CD4-positive, alpha-beta T cell treated with Interferon gamma for 1 hour (primary cell): ENCODE data around the gene GLI3.

Source experiments
- DNase-seq: peaks from one replicate; pipeline ENCODE4 v3.0.0-alpha.2; 2020

Gene GLI3

DNA sequence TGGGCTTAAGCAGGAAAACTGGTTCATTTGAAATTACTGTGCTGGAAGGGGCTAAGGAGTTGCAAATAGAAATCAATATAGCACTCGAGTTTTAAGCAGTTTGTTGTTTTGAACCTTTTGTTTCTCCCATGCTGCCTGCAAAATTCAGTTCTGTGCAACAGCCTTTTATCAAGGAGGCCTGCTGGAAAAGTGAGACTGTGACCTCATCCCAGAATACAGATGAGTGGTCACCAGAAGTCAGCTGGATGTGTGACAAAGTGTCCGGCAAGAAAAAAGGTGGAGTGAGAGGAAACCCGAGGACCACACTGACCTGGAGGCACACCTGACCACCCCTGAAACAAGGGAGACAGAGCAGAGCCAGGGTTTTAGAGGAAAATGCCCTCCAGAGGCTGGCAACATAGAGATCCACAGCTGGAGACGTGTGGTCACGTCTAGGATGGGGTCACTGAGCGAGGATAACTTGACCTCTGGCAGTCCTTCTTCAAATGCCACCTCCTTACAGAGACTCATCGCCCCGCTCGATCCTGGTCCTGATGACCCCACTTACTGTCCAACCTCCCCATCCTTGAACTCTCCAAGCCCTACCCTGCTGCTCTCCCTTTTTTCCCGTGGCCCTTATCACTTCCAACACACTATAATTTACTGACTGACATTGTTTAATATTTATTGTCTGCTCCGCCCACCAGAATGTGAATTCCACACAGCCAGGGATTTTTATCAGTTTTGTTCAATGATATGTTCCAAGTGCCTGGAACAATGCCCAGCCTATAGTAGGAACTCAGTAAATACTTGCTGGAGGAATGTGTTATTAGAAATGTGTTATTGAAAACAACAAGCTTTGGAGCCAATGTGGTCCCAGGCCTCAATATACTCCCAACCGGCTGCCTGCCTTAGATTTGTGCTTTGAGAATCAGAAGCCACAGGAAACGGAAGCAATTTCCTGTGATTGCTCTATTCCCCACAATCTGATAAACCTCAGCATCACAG lies 243.8 kb downstream of the GLI3 start:
- DNase-seq, result no peak

DNA sequence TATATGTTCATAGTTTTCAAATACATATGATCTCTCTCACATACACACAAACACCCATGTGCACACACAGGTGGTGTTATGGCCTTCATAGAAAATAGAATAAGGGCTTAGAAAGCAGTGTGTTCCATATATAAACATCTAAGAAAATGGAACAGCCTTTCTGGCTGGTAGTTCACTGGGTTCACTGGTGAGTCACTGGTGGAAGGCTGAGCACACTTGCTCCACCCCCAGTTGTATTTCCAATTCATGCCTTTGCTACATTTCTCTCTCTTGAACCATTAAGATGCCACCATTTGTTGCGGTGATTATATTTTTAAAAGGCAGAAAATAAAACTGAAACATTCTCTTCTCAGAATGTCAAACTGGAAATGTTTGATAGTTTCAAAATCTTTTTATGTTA lies 252.1 kb downstream of the GLI3 start:
- no peak for DNase-seq

DNA sequence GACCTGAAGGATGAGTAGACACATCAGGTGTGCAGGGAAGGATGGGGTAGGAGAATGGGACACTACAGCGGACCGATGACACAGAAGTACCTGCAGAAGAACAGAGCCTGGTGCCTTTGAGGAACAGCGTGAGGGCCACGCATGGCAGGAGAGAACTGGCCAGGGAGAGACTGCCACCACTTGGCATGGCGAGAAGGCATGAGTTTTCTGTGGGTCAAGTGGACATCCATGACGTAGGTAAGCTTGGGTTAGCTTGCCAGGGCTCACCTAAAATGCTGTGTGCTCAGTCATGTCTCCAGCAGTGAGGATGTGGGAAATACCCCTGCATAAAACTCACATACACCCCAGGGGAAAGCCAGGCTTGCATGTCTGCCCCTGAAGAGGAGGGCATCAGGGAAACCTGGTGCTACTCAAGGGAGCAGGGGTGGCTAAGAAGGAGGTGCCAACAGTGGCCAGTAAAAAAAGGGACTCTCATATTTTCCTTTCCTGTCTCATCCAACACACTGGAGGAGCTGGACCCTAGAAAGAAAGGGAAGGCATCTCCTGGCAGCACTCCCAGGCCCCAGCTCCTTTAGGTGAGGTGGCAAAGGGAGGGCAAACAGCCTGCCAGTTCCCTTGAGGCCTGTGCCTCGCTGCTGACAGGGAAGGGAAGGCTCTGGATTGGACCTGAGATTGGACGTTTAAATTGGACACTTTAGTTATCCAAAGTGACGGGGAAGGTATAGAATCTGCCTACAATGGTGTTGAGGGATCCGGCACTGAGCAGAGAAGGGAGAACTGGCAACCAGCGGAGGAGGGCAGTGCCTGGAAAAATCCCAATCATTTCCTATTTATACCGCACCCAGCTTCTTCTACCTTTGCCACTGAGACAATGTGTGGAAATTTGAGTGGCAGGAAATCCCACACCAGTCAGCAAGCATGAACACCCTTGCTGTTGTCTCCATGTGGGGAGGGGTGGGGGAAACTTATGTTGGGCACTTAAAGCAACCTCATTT lies 255.7 kb downstream of the GLI3 start:
- no peak for DNase-seq

DNA sequence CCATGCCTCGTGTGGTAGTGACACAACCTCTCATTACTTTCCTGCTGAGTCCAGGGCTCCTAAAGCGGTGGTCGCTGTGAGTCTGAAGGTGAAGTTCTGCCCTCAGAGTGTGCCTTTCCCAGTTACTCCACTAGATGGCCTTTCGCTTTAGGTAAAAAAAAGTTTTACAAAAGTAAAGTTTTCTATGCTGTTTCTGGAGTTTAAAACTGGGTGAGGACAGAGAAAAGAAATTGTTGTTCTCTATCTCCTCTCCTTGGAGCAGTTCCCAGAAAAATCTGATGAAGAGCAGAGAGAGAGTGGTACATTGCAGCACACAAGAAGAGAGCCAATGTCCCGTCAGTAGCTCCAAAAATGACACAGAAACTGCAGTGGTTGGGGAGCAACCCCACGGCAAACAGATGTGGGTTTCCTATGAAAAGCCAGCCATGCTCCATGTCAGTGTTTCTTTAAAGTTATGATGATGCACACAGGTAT lies 257.1 kb downstream of the GLI3 start:
- DNase-seq, result no peak

DNA sequence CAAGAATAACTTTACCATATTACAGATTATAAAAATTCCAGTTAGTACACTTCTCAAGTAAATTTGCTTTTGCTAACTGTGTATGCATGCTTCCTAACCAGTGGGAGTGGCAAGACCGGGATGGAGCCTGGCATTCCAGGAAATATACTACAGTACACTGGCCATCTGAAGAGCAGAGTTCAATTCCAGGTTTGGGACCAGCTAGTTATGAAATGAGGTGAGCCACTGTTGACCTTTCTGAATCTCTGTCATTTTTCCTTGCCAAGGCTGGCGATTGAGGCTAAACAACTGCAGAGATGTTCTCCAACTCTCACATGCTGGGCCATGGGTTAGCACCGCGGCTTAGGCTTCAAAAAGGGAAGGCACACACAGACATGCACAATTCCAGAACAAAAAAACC lies 258.2 kb downstream of the GLI3 start:
- no peak for DNase-seq

DNA sequence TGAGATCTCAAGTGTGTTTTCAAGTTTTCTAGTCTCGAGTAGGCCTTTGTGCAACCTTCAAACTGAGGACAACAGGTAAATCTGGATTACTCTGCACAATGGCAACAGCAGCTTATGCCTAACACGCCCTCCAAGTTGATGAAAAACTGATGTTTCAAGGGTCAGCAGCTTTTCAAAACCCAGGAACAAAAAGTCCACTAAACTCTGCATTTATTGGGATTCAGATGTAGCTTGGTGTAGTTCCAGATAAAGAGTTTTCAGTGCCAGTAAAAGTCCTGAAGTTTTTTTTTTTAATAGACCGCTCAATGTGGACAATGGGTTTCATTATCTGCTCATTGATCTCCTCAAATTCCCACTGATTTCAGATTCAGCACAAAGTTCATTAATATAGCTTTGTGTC lies 259.3 kb downstream of the GLI3 start:
- DNase-seq, result no peak

DNA sequence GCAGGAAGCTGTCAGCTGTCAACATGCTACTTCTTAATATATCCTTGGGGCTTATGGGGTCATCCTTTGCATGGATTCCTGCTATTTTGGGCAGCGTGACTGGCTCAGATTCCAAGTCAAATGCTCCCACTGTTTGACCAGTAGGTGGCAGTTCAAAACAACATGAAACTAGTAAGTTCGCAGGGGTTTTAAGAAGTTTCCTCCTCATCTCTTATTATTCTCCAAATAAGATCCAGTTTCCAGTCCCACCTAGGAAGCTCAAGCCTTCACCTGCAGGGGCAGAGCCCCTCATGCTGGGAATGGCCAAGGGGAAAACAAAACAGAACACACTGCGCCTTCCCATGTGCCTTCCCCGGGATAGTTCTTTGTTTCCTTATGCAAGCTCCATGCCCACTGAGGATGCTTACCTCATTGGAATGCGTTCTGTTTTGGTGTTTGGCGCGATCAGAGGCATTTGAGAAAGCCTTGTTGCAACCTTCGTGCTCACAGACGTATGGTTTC lies 259.8 kb downstream of the GLI3 start:
- DNase-seq, result no peak

DNA sequence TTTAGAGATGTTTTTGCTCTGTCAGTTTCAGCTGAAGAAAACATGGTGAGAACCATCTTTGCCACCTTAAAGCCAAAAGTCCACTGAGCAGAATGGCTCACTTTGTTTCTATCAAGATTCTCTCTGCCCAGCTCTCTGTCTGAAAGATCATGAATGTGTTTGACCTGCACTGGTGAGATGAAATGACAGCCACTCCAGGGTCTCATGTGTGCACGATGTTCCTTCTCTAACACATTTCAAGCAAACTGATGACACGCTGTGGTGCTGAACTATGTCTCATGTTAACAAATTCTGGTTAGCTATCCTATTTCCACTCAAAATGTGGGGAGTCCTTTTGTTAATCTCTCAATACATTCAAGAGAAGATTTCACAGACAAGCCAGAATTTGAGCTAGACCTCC lies 260.6 kb downstream of the GLI3 start:
- DNase-seq, result no peak

DNA sequence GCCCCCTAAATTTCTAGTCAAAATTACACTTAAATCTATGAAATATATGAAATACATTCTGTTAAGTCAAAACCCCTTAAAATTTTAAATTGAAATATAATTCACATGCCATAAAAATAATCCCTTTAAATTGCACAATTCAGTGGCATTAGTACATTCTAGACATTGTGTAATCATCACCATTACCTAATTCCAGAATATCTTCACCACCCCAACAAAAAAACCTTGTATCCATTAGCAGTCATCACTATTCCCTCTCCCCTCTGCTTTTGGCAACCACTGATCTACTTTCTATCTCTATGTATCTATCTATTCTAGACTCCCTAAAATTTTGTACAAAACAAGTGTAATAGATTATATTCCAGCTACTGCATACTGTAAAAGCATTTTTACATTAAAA lies 261.2 kb downstream of the GLI3 start:
- no peak for DNase-seq

DNA sequence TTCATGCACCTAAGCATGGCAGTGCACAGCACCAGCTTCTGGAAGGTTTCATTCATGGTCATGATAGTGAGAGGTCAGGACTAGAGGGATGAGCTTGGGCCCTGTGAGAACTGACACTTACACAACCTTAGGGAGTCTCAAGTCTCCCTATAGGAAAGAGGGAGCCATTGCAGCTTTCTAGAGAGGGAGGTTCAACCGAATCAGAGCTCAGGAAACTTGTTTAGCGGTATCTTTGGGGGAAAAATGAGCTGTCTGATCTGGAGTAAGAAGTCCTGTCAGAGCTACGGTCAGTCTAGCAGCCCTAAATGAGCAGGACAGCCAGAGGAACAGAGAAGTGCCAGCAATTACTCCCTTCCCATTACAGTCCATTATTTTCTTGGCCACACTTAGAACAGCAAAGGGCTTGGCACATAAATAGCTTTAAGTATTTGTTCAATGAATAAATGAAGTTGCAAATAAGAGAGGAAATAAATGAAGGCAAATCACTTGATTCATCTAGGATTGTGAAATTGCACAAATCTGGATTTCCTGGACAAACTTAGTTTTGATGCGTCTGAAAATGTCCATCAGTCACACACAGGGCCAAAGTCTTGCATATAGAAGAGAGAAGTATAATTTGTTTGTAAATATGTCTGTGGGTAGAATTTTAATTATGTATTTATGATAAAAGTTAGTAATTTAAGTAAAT lies 262.0 kb downstream of the GLI3 start:
- no peak for DNase-seq

DNA sequence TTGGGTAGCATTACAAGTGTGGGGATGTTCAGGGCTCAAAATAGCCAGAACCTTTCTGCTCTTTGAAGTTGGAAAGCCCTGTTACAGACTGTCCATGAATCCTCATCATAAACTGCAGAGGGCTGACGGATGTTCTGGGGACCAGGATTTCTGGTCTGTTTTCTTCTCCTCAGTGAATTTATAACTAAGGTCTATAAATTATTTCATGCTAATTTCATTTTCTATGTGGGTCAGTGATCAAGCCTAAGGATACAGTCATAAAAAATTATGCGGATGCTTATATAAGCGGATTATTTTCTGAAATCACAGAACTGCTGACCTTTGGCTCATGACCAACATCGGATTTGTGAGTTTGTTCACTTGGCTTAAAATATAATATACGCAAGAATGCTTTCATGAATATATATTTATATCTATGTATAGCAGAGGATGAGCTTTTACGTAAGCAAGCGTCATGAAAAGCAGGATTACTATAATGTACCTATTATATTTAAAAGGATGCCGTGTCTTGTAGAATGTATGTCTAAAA lies 263.7 kb downstream of the GLI3 start:
- no peak for DNase-seq

DNA sequence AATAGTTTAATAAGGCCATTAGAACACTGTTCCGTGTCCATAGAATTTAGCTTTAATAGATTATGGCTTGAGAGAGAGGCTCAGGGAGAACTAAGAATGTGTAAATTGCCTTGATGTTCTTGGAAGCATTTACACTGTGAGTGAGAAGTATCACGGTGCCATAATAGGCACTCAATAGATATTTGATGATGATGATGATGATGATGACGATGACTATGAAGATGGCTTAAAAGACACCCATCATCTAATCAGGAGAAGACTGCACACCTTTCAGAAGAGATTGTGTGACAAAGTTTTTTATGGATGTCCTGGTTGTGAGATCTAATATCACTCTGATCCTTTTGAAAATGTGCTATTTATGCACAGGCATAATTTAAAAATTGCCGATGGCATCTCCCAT lies 264.2 kb downstream of the GLI3 start:
- no peak for DNase-seq

DNA sequence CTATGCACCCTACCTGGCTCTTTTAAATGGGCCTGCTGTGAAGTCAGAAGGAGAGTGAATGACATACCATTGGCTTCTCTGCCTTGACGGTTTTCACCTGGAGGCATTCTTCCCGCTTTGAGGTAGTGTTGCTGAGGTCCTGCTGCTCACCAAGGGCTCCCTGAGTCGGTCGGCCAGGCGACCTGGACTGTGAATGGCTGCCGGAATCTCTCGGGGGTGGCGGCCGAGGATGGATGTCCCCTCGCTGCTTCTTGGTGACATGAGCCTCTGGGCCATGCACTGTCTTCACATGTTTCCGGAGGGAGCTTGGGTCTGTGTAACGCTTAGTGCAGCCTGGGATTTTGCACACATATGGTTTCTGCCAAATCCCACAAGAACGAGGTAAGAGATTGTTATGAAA lies 264.7 kb downstream of the GLI3 start:
- DNase-seq, result no peak

DNA sequence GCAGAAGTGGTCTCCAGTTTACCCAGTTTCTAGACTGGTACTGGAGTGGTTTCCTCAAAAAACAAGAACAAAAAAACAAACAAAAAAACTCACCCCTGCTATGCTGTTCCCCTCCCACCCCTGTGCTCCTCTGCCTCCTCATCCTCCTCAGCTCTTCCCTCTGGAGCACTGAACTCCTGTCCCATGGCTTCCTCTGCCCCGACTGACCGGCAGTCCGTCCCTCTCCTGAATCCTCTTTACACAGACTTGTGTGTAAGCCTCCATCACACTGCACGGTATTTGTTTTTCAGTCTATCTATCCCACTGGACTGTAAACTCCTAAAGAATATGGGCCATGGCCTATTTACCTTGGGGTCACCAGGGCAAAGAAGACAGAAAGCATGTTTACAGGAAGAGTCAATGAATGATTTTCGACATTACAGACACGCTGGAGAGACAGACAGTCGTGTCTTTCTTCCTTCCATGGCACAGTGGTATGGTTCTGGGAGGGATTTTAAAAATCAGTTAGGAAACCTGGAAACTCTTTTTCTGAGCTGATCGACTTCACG lies 265.3 kb downstream of the GLI3 start:
- DNase-seq, result no peak

DNA sequence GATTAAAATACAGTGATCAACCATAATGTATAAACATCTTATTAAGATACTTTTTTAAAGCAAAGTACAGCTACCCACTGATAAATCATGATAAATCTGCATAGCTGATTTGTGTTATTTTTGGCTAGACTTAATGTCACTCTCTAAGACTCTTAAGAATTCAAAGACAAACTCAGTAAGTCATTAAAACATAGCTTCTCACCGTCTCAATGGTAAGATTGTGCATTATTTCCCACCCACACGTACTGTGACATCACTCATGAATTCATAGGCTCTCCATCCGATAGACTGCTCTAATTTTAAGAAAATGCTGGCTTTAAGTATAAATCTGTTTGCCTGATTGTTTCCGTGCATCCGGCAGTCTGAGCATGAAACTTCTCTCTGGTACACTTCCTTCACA lies 266.1 kb downstream of the GLI3 start:
- no peak for DNase-seq

DNA sequence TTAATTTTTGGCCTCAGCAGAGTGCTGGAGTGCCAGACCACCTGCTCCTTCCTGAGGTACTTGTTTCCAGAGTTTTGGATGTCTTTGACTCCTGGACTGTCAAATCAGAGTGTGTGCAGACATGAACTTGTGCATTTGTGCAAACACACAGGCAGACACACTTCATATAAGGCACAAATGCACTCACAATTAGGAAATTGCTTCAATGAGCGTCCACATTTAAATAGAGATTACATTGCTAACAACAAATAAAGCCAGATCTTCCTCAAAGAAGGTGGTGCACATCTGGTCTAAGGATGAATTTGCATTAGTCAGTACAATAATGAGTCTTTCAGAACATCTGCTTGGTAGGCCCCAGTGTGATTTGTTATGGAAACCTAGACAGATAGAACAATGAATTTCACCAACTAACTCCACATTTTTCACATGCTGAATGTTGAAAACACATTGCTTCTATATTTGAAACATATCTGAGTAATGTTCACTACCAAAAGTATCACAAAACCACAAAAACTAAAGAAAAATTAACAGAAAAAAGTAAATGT lies 267.4 kb downstream of the GLI3 start:
- no peak for DNase-seq

DNA sequence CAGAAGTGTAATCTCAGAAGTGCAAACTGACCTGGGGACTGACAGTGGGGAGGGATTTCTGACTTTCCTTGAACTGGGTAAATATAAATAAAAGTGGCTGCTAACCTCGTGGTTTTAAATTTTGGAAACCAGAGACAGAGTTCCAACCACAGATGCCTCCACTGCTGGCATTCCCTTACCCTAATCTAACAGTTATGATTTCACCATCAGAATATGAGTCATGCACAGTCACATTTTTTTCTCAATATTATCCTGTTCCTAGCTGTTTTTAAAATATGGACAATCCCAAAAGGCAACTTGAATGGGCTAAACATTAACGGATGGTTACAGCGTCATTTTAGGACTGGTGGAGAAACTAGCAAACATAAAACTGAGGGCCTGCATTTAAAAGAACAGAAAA lies 269.9 kb downstream of the GLI3 start:
- DNase-seq, result no peak

DNA sequence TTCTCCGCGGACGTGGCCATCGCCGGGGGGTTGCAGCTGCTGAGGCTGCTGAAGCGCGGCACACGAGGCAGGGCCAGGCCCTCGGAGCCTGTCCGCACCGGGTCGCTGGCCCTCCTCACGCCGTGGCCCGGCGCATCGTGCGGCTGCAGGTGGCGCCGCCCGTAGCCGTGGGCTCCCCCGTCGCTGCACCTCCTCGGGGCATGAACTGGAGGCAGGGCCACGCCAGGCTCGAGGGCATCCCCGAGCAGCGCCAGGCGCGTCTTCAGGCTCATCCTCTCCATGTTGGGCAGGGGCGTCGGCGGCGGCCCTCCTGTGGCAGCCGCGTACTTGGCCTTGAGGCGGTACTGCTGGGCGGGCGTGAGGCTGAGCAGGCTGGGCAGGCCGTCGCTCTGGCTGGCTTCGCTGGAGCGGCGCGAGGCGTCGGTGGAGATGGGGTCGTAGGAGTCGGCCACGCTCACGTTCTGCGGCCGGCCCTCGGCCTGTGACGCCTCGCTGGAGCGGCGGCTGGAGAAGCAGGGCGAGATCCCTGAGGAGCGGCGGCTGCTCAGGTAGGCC lies 271.0 kb downstream of the GLI3 start:
- DNase-seq, result no peak

DNA sequence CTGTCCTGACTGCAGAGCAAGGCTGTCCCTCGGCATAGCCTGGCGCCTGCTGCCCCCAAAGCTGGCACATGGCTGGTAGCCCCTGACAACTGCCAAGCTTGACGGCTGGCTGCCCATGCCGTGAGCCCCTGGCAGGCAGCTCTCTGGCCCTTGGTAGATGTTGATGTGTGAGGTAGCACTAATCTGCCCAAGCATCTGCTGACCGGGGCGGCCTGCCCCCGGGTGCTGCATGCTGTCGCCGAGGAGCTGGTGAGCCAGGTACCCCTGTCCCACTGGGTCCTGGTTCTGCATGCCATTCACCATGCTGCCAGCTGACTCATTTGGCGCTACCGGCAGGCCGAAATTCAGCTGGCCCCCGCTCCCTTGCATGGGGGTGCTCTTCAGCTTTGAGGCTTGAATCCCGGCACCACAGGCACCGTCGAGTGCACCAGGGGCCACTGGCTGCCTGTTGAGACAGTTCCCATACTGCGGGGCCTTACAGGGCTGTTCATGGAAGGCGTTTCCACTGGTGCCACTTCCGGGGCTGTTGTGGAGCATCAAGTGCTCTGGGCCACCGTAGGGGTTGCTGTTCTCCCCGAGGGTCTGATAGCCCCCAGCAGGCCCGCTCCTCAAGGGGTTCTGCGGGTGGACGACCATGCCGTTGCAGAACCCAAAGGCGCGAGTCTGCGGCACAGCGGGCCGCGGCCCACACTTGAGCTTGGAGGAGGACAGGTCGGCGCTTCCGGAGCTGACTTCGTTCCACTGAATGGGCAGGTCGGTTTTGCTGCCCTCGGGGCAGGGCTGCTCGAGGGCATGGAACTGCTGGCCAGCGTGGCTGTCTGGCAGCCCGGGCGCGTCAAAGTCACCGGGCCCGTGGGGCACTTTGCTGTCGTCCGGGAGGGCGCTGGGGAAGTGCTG lies 271.9 kb downstream of the GLI3 start:
- DNase-seq, result no peak

DNA sequence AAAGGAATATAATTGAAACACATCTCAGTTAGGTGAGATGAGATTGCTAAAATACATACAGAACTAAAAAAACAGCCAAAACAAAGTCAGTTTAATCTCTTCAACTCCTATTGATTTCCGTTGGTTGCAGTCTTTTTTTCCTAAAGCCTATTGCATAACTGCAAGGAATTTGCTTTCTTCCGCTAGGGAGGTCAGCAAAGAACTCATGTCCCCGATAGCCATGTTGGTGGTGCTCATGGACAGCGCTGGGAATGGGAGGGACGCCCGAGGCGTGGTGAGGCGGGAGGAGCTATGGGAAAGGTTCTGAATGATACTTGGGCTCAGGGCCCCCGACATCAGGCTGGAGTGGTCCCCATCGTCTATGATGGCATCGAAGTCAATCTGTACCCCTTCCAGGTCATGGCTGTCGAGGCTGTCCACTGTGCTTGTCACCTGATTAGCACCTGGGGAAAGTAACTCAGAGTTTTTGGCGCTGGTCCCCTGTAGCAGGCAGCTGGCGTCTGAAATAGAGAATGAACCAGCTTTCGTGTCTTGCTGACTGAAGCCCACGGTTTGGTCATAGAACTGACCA lies 272.7 kb downstream of the GLI3 start:
- DNase-seq, result no peak
